HG03060 (cell line): ENCODE measurements around the gene GYS1.
"Not testable (repeated sequence)": the region's sequence is repeated elsewhere in the genome, so short reads cannot be mapped to it uniquely, and the experiment has no call there.

Experiments
- ATAC-seq: cut with Tn5 transposase; IDR thresholded peaks from one replicate; pipeline ENCODE4 v1.9.1; 2021; ENCODE audit warnings: low read depth, moderate number of reproducible peaks; ENCODE audit not compliant: unreplicated experiment

Gene GYS1

DNA sequence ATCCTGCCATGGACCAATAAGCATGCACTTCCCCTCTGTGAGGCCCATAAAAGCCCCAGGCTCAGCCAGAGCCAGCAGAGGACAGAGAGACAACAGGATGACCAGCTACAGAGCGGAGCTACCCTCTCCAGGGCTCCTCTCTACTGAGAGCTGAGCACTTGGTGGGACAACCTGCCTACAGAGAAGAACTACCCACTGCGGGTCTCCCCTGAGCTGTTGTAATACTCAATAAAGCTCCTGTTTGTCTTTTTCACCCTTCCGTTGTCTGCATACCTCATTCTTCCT, 45.9 kb downstream of the GYS1 start:
- ATAC-seq, result no peak

- no peak for ATAC-seq
Measured at GRCh38 chr19:48946463-48947257, 46.4 kb downstream of the GYS1 start.

GRCh38 chr19:48945817-48946216, 47.3 kb downstream of the GYS1 start:
- ATAC-seq, result no peak

GRCh38 chr19:48945415-48945814, 47.7 kb downstream of the GYS1 start:
- no peak for ATAC-seq

- ATAC-seq, result no peak
Measured at GRCh38 chr19:48943081-48943480, 50.0 kb downstream of the GYS1 start.

- no peak for ATAC-seq
Measured at GRCh38 chr19:48940902-48941301, 52.2 kb downstream of the GYS1 start.

DNA sequence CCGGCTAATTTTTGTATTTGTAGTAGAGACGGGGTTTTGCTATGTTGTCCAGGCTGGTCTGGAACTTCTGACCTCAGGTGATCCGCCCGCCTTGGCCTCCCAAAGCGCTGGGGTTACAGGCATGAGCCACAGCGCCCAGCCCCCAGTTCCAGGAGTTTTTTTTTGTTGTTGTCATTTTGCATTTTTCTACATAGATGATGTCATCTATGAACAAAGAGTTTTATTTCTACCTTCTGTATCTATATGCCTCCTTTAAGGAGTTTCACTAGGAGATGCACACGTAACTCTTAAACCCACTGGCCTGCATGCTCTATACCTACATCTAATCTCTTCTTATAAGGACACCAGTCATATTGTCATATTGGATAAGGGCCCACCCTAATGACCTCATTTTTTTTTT, 54.9 kb downstream of the GYS1 start:
- ATAC-seq, result no peak

- ATAC-seq, result no peak
Measured at GRCh38 chr19:48935864-48936263, 57.2 kb downstream of the GYS1 start.

DNA sequence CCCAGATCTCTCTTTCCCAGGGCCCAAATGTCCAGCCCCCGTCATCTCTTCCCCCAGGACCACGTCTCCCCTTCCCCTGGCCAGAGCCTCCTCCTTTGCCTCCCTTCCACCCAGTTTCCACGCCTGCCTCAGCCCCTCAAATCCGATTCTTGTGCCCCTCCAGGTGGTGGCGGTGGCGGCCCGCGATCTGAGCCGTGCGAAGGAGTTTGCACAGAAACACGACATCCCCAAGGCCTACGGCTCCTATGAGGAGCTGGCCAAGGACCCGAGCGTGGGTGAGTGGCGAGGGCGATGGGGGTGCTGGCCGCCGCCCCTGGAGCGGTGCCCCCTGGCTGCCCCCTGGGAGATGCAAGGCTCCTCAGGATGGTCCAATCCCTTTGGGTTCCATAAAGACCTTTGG, 58.3 kb downstream of the GYS1 start:
- ATAC-seq, result no peak

- ATAC-seq, result no peak
Measured at GRCh38 chr19:48933382-48933932, 59.7 kb downstream of the GYS1 start, which contains the start of gene DHDH. DHDH (plus strand) TSS chr19:48933699; CDS start chr19:48933722, 23 bp downstream.

DNA sequence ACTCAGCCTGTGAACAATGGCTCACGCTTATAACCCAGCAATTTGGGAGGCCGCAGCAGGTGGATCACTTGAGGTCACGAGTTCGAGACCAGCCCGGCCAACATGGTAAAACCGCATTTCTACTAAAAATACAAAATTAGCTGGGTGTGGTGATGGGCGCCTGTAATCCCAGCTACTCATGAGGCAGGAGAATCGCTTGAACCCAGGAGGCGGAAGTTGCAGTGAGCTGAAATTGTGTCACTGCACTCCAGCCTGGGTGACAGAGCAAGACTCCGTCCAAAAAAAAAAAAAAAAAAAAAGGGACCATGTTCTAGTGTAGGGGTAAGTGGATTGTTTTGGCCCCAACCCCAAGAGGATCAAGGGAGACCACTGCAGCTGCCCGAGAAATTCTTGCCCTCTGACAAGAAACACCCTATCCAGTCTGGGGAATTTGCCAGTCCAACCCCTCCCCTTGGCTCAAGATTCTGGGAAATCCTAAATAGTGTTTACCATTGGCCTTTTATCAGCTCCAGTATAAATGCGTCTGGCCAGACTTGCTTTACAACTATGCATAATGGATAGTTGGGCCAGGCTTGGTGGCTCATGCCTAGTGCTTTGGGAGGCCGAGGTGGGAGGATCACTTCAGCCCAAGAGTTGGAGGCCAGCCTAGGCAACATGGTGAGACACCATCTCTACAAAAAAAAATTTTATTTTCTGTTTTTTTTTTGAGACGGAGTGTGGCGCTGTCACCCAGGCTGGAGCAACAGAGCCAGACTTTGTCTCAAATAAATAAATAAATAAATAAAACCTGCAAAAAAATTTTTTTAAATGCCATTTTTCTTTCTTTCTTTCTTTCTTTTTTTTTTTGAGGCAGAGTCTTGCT, 64.7 kb downstream of the GYS1 start:
- ATAC-seq, result no peak

DNA sequence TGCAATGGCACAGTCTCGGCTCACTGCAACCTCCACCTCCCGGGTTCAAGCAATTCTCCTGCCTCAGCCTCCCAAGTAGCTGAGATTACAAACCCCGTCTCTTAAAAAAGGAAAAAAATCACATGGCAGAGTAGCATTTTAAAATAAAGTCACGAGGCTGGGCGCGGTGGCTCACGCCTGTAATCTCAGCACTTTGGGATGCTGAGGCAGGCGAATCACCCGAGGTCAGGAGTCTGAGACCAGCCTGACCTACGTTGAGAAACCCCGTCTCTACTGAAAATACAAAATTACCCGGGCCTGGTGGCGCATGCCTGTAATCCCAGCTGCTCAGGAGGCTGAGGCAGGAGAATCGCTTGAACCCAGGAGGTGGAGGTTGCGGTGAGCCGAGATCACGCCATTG, 65.4 kb downstream of the GYS1 start:
- not testable (repeated sequence) for ATAC-seq

GRCh38 chr19:48926909-48927308, 66.2 kb downstream of the GYS1 start:
- ATAC-seq, result no peak

DNA sequence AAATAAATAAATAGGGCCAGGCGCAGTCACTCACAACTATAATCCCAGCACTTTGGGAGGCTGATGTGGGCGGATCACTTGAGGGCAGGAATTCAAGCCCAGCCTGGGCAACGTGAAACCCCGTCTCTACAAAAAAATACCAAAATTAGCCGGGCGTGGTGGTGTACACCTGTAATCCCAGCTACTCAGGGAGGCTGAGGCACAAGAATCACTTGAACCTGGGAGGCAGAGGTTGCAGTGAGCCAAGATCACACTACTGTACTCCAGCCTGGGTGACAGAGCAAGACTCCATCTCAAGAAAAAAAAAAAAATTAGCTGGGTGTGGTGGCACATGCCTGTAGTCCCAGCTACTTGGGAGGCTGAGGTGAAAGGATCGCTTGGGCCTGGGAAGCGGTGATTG, 67.2 kb downstream of the GYS1 start:
- not testable (repeated sequence) for ATAC-seq

DNA sequence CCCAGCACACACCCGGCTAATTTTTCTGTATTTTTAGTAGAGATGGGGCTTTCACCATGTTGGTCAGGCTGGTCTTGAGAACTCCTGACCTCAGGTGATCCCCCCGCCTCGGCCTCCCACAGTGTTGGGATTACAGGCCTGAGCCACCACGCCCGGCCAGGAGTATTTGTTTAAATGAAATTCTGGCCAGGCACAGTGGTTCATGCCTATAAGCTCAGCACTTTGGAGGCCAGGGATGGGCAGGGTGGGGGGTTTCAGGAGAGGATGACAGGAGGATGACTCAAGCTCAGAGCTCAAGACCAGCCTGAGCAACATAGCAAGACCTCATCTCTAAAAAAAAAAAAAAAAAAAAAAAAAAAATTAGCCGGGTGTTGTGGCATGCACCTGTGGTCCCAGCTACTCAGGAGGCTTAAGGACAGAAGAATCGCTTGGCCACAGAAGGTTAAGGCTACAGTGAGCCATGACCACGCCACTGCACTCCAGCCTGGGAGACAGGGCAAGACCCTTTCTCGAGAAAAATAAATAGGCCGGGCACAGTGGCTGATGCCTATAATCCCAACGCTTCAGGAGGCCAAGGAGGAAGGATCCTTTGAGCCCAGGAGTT, 67.8 kb downstream of the GYS1 start:
- ATAC-seq, result no peak

DNA sequence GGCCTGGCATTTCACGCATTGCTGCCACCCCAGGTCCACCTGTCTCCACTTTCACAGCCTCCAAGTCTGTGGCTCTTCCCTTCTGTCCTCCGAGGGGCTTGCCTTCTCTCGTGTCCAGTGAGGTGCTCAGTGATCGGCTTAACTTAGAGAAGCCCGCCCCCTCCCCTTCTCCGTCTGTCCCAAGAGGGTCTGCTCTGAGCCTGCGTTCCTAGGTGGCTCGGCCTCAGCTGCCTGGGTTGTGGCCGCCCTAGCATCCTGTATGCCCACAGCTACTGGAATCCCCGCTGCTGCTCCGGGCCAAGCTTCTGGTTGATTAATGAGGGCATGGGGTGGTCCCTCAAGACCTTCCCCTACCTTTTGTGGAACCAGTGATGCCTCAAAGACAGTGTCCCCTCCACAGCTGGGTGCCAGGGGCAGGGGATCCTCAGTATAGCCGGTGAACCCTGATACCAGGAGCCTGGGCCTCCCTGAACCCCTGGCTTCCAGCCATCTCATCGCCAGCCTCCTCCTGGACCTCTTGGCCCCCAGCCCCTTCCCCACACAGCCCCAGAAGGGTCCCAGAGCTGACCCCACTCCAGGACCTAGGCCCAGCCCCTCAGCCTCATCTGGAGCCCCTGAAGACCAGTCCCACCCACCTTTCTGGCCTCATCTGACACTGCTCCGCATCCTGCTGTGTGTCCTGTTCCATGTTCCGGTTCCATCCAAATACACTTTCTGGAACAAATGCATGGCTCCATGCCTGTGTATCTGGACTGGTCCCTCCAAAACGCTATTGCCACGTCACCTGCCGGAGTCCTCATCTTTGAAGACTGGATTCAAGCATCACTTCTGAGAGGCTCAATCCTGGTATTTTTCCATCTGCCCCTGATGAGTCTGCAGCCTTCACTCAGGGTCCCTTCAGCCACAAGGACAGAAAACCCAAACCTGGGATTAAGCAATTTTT, 70.3 kb downstream of the GYS1 start:
- no peak for ATAC-seq

GRCh38 chr19:48921721-48922500, 71.2 kb downstream of the GYS1 start:
- ATAC-seq, result no peak

- ATAC-seq, result no peak
Measured at GRCh38 chr19:48920949-48921348, 72.2 kb downstream of the GYS1 start.

DNA sequence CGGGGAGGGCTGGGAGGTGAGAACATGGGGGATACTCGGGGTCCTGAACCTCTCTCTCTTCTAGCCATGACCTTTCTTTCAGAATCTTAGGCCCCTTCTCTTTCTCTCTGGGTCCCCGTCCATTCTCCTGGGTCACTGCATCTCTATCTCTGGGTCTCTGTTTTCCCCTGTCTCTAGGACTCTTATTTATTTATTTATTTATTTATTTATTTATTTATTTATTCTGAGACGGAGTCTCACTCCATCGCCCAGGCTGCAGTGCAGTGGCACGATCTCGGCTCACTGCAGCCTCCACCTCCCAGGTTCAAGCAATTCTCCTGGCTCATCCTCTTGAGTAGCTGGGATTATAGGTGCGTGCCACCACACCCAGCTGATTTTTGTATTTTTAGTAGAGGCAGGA, 73.8 kb downstream of the GYS1 start:
- ATAC-seq, result not testable (repeated sequence)
